HG03521 (cell line): ENCODE results near the gene COPE.
"Not testable (repeated sequence)": the region's sequence is repeated elsewhere in the genome, so short reads cannot be mapped to it uniquely, and the experiment has no call there.

Experiments used
- ATAC-seq: cut with Tn5 transposase; IDR thresholded peaks from one replicate; pipeline ENCODE4 v1.9.1; 2021; ENCODE audit warnings: mild to moderate bottlenecking, moderate library complexity; ENCODE audit not compliant: unreplicated experiment

The COPE gene

DNA sequence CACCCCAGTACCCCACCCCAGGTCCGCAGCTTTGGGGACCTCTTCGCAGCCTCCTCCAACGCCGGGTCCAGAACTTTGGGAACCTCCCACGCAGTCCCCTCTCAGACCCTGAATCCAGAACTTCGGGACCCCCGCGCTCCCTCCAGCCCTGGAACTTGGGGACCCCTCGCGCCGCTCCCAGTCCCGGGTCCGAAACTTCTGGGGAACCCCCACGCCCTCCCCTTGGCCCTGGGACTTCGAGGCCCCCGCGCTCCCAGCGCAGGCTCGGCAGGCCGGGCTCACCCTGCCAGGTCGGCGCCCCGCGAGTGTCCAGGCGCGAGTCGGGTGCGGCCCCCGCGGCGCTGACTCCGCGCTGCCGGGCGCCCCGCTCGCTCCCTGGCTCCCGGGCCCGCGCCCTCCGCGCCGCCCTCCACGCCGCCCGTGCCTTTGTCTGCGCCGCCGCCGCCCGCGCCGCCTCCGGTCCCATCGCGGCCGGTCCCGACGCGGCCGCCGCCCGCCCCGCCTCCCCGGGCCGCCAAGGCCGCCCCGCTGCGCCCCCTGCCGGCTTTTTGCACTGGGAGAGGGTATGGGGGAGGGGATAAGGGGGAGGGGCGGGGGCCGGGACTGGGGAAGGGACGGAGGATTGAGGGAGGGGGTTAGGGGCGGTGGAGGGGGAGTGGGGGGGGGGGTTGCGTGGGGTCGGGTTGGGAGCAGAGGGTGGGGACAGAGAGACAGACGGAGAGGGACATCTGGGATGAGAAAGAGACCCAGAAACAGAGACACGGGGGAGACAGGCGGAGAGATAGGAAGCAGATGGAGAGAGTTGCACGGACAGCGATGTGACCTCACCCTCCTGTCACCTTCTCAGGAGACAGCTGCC is 21.8 kb upstream of the COPE start, which contains the start of gene HOMER3:
Gene HOMER3, minus strand, starts transcription at position 449 of the 859 bp plus-strand sequence. CDS start 2,235 bp downstream, outside the sequence.
- no peak for ATAC-seq

DNA sequence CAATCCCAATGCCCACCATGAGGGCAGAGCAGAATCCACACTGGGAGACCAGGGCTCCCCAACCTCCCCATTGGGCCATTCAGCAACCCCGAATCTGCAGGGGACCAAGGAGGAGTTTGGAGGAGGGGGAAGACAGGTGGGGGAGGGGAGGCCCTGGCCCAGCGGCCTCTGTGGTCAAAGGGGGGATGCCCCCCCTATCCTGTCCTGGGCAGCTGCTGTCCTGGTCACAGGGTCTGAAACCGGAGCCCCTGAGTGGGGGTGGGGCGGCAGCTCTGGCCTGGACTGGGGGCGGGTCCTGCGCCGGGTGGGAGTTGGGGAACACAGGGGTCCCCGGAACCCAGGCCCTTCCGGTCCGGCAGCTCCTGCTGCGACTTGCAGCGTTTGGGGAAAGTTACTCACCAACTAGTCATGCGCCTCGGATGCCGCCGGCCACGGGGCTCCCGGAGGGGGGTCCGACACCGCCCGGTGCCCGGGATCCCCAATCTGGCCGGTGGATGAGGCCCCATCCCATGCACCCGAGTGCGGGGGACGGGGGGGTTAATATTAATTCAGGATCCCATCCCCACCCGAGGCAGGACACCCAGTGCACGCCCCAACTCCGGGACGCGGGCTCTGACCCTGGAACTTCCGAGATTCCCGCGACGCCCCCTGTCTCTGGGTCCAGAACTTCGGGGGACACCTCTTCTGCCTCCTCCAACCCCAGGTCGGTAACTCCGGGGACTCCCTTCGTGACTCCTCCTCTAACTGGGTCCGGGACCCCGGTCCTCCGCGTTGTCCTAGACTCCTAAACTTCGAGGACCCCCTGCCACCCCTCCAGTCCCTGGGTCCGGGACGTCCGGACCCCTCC is 21.0 kb upstream of the COPE start:
- no peak for ATAC-seq

DNA sequence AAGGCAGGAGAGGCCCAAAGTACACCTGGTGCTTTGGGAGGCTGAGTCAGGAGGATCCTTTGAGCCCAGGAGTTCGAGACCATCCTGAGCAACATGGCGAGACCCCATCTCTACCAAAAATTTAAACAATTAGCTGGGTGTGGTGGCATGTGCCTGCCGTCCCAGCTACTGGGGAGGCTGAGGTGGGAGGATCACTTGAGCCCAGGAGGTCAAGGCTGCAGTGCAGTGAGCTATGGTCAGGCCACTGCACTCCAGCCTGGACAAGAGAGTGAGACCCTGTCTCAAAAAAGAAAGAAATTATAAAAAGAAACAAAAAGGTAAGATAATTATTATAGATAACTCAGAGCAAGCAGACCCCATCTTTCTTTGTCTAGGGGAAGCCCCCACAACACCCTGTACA is 20.0 kb upstream of the COPE start:
- no peak for ATAC-seq

DNA sequence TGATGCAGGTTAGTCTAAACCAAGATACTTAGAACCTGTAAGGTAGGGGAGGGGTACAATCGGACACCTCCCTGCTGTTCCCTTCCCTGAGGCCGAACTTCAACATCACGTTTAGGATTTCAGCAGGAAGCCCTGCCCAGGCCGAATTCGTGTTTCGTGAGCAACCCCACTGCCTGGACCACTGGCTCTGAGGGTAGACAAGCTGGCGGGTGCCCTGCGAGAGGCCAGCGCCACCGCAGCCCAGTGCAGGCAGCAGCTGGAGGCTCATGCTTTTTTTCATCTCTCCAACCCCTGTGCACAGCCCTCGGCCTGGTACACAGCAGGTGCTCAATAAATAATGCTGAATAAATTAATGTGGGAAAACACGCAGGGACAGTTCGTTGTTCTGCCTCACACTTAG is 14.1 kb upstream of the COPE start:
- ATAC-seq = no peak

DNA sequence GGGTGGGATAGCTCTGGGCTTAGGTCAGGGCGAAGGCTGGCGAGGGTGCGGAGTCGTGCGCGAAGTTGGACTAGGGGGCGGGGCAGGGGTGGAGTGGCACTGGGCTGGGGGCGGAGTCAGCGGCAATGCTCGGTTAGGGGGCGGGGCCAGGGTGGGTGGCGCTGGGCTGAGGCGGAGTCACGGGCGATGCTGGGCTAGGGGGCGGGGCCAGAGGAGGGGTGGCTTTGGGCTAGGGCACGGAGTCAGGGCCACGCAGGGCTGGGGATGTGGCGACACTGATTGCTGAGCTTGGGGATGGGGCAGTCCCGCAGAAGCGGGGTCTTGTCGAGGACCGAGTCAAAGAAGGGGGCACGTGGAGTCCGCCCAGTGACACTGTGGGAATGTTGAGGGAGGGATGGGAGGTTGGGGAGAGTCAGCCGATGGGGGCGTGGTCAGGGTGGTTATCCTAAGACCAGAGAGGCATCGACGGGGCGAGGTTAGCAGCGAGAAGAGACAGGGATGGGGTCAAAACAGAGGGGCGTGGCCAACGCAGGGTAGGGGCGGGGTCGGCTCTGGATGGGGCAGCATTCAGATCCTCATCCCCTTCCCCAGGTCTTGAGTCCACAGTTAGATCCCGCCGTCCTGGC is 13.1 kb upstream of the COPE start:
- no peak for ATAC-seq

DNA sequence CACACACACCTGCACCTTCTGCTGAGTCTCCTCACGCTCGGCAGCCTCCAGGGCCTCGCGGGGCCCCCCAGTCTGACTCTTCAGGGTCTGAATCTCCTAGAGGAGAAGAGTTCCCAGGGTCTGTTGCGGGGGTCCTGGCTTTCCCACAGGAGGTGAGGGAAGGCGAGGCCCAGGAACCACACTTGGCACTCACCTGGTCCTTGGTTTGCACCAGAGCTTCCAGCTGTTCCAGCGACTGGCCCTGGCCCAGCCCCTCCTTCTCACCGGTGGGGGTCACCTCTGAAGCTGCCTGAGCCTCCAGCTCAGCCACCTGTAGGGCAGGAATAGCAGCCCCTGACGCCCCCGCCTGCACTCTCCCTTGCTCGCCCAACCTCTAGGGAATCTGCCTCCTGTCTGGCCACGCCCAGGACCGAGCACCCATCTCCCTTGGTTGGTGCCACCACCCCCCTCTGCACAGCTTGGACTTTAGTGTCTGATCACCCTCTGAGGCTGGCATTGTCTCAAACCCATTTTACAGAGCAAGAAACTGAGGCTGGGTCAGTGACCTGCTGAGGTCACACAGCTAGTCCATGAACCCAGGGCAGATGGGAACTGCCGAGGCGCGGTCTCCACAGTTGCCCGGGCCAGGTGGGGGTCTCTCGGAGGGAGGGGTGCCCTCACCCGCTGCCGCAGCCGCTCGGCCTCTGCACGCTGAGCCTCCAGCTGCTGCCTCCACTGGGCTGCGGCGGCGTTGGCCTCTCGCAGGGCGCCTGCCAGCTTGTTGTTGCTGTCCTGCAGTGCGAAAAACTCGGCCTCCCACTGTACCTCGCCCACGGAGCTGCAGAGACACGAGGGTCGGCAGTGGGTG is 12.4 kb upstream of the COPE start:
- ATAC-seq = no peak

DNA sequence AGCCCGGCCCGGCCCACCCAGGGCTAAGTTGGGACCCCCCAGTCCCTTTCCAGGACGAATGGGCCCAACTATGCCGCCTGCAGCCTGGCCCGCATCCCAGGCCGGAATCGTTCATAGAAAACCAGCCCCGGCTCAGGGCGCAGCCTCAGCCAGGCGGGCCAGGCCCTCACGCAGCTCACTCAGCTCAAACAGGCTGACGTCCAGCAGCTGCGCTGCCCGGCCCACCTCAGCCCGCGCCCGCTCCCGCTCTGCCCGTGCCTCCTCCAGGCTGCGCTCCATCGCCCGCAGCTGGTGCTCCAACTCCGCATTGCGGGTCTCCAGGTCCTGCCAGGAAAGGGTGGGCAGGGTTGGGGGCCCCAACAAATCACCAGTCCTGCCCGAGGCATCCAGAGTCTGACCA is 10.1 kb upstream of the COPE start:
- ATAC-seq = no peak

DNA sequence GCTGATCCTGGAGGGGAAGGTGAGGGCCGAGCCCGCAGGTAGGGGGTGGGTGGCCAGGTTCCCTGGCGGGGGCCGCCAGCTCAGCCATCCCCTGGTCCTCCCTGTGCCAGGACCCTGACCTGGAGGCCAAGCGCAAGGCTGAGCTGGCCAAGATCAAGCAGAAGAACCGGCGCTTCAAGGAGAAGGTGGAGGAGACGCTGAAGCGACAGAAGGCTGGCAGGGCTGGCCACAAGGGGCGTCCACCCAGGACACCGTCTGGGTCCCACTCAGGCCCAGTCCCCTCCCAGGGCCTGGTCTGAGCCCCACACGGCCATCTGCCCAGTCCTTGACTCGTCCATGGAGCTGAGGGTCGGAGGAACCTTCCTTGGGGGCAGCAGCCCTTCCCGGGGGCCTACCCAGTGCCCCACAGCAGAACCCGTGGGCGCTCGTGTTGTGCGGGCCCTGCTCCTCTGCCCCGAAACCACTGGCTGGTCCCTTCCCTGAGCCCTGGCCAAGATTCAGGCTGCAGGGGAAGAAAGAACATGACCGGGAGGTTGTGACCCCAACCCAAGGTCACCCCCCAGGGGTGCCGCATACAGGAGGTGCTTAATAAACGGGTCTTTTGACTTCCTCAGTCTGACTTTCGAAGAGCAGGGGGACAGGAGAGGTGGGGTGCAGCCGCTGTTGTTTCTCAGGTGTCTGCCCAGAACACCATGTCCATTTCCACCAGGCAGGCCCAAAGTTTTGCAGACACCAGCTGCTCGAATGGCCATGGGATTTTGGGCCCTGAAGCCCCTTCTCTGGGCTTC is 9.0 kb upstream of the COPE start:
- no peak for ATAC-seq

DNA sequence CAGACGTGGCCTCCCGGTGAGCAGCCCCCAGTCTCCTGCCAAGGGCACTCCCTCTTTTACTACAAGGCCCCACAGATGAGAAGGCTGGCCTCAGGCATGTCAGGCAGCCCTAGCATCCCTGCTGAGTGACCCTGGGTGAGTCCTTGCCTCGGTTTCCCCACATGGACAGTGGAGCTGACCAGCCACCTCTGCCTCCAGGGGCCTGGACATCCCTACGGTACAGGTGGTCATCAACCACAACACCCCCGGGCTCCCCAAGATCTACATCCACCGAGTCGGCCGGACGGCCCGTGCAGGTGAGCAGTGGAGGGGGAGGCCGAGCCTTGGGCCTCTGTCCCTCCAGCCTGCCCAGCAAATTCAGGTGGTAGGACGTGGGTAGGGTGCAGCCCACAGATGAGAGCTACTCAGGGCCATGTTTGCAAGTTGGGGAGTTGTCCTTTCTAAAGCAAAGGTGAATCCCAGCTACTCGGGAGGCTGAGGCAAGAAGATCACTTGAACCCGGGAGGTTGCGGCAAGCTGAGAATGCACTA is 5.6 kb upstream of the COPE start:
- ATAC-seq = no peak

DNA sequence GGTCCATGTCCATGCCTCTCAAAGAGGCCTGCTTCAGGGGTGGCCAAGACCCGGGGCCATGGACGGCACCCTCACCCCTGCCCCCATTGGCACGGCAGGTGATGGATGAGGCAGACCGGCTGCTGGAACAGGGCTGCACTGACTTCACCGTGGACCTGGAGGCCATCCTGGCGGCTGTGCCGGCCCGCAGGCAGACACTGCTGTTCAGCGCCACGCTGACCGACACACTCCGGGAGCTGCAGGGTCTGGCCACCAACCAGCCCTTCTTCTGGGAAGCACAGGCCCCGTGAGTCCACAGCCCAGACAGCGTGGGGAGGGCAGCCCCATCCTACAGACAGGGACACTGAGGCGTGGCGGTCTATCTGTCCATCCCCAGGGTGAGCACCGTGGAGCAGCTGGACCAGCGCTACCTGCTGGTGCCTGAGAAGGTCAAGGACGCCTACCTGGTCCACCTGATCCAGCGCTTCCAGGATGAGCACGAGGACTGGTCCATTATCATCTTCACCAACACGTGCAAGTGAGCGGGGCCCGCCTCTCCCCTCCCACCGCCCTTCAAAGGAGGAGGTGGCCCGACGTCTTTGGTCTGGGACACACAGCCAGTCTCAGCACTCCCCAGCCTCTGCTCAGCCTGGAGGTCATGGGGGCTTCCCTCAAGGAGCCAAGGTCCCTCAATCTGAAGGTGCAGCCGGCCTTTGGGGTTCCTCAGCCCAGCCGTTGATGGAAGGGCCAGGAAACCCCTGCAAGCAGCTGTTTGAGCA is 3.2 kb upstream of the COPE start:
- no peak for ATAC-seq

DNA sequence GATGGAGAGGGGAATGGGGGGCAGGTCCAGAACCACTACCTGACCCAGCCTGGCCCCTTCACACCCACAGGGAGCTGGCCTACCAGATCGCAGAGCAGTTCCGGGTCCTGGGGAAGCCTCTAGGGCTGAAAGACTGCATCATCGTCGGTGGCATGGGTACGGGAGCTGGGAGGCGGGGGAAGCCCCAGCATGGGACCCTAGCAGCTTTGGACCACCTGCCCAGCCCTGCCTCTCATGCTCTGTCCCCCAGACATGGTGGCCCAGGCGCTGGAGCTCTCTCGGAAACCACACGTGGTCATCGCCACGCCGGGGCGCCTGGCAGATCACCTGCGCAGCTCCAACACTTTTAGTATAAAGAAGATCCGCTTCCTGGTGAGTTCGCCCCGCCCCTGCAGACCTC is 2.4 kb upstream of the COPE start:
- no peak for ATAC-seq

DNA sequence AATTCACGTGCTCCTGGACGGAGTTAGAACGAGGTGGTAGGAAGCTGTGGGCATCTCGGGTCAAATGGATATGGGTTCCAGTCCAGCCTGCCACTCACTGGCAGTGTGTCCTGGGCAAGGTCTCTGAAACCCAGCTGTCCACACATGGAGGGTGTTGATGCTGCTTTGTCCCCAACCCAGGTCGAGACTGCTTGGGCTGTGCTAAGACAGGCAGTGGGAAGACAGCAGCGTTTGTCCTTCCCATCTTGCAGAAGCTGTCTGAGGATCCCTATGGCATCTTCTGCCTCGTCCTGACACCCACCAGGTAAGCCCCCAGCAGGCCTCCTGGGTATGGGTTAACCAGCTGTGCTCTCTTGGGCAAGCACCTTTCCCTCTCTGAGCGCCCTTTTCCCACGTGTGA is 1.2 kb upstream of the COPE start:
- ATAC-seq = no peak

DNA sequence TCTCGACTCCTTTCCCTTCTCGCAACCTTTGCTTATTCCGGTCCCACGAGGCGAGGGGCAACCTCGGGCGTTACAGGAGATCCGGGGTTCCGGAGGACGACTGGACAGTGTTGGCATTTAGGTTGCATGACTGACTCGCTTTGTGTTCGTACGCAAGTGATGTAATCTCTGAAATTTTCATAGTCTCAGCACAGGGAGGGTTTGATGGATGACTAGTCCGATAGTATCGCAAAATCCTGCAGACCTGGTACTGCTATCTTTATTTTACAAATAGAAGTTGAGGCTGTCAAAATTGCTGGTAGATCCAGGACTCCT is 670 bp upstream of the COPE start:
- ATAC-seq = no peak

DNA sequence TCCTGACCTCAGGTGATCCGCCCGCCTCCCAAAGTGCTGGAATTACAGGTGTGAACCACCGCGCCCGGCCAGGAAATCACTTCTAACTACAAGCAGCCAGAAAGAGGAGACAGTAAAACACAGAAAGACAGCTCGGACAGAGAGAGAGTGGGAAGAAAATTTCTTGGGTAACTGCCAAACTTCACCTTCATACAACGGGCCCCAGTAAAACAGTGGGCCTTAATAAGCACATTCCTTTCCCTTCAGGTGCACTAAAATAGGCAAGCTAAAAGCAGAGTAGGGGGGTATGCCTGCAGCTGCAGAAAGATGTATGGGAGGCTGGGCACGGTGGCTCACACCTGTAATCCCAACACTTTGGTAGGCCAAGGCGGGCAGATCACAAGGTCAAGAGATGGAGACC is 1.6 kb downstream of the COPE start:
- not testable (repeated sequence) for ATAC-seq

DNA sequence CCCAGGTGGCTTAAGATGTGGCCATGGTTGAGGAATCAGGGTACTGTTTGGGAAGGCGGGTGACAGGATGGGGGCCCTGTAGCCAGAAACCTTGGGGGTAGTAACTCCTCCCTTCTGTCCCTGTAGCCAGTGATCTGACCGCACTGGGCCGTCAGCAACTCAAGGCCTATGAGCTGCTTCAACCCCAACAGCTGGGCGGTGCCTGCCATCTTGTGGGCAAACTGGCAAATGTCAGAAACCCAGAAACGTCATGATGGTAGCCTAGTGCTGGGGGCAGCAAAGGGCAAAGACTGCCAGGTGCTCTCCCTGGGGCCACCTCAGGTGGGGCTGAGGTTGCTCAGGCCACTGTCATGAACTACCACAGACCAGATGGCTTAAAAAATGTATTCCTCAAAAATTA is 3.5 kb downstream of the COPE start:
- no peak for ATAC-seq

DNA sequence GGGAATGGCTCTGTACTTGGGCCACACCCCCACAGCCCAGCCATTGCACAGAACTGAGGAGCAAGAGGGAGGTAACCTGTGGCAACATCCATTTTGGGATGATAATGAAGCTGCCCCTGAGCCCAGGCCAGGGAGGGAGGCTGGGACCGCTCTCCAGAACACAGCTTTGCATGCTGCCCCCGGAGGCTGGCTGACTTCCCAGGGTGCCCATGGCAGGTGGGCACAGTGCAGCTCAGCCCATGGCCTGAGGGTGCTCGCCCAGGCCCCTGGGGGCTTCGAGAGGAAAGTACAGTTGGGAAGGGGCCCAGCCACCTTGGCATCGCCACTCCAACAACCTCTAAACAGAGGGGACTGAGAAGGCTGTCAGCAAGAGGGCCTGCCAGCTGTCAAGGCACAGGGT is 5.7 kb downstream of the COPE start:
- ATAC-seq = no peak

DNA sequence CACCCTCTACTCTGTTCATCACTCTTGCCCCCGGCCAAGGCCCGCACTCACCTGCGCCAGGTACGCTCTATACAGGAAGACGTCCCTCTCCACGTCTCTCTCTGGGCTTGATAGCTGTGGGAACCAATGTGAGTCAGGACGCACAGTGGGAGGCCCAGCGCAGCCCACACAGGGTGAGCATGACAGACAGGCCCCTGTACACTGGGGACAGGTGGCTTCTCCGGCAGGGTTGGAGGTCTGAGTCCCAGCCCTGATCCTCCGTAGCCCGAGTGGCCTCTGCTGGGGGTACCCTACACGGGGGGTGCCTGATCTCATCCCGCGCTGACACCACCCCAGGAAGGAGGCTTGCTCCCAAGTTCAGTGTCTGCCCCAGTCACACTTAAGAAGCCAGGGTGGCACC is 6.3 kb downstream of the COPE start:
- ATAC-seq = no peak

DNA sequence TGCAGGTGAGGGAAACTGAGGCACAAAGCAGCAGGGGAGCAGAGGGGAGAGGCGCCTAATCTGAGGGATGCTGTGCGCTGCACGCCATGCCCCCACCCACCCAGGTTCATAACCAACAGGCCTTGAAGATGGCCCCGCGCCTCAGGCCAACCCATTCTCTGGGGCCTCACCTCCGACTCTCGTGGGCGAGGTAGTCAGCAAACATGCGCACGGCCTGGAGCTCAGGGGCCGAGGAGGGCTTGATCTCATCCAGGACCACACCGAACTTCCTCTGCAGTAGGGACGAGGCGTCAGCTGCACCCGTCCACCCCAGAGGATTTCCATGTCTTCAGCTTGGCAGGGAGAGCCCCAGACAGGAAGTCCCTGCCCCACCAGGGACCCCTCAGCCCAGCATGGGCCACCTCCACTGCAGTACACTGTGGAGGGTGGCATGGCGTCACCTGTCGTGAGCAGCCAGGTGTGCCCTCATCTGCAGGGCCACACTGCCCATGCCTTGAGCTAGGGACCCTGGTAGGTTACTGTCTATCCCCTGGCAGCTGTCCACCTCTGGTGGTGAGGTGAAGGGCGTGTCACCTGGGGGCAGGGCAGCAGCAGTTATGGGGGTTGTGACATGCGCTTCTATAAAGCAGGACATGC is 8.3 kb downstream of the COPE start:
- ATAC-seq = no peak

DNA sequence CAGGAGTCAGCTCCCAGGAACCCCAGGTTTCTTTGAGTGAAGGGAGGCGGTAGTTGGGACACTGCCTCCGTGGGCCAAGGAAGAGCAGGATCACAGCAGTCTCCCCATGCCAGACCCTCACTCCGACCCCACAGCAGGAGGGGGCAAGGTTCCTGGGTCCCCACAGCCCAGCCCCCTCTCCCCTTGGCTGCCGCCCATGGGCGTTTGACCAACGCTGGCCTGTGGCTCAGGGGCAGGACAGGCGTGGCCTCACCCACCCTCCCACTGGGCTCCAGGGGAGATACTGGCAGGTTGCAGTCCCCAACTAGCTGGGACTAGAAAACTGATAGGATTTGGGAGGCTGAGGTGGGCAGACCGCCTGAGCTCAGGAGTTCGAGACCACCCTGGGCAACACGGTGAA is 9.2 kb downstream of the COPE start:
- ATAC-seq = no peak
